SK-N-SH (cell line): ENCODE measurements around the gene IL10RB. TPM values are rescaled to one million over a fixed set of nuclear protein-coding genes. Genes with fewer than 3 reads are reported as not detected.
"Not testable (repeated sequence)": the region's sequence is repeated elsewhere in the genome, so short reads cannot be mapped to it uniquely, and the experiment has no call there.

Experiments
- CTCF ChIA-PET: fragments of 300-600, 350-600 bp; formaldehyde crosslinking; extraction: SDS; loops from one replicate; lab custom pipeline; 2021; lab: Yijun Ruan, JAX
- POLR2A ChIA-PET: fragments of 350-600 bp; sonication (Branson Sonifier 250); formaldehyde crosslinking; extraction: SDS; loops from one replicate; lab custom pipeline; 2020; ENCODE audit warnings: antibody characterized with exemption, inconsistent platforms; lab: Yijun Ruan, JAX
- DNase-seq: peaks from one replicate; pipeline ENCODE4 v3.0.0; 2012
- H2AFZ ChIP-seq: fragments of 200-600 bp; sonication (generic); 2 replicates; pipeline ENCODE4 v1.8.1; 2016; ENCODE audit warnings: antibody characterized with exemption, mild to moderate bottlenecking, low read depth
- H3F3A ChIP-seq: fragments of 200-600 bp; sonication (generic); replicated peaks from 2 replicates; pipeline ENCODE3; 2016; ENCODE audit warnings: antibody characterized with exemption, mild to moderate bottlenecking; ENCODE audit not compliant: insufficient read depth
- H3K27ac ChIP-seq, 2 experiments: fragments of 200-500 bp in 1 of 2; fragments of 200-600 bp in 1 of 2; sonication (Bioruptor generic) in 1 of 2; sonication (generic), shearing (Covaris generic) in 1 of 2; 2 replicates each; pipeline versions ENCODE4 v1.5.1 to v1.6.1; 2014 to 2016; ENCODE audit warnings: low read depth in 2 of 2, inconsistent platforms in 1 of 2, low read length in 1 of 2, mild to moderate bottlenecking in 1 of 2, mixed read lengths in 1 of 2
- H3K27me3 ChIP-seq: fragments of 200-600 bp; sonication (generic), shearing (Covaris generic); 2 replicates; pipeline ENCODE4 v1.6.1; 2016; ENCODE audit warnings: mixed run types; ENCODE audit not compliant: insufficient read depth
- H3K36me3 ChIP-seq, 2 experiments: fragments of 200-500 bp in 1 of 2; fragments of 200-600 bp in 1 of 2; sonication (Bioruptor generic) in 1 of 2; sonication (generic) in 1 of 2; replicated peaks in 1 of 2; 2 replicates each; pipeline versions ENCODE3 to v1.5.1; 2014 to 2016; ENCODE audit warnings: low read length in 1 of 2, mild to moderate bottlenecking in 1 of 2; ENCODE audit not compliant: insufficient read depth in 2 of 2, control insufficient read depth in 1 of 2
- H3K4me1 ChIP-seq, 2 experiments: fragments of 200-500 bp in 1 of 2; fragments of 200-600 bp in 1 of 2; sonication (Bioruptor generic) in 1 of 2; sonication (generic), shearing (Covaris generic) in 1 of 2; 2 replicates each; pipeline versions ENCODE4 v1.5.1 to v1.6.1; 2014 to 2016; ENCODE audit warnings: low read depth in 1 of 2, low read length in 1 of 2, mixed run types in 1 of 2; ENCODE audit not compliant: insufficient read depth in 2 of 2, control insufficient read depth in 1 of 2
- H3K4me2 ChIP-seq: fragments of 200-600 bp; sonication (generic), shearing (Covaris generic); 2 replicates; pipeline ENCODE4 v1.6.1; 2017; ENCODE audit warnings: mixed run types
- H3K4me3 ChIP-seq, 2 experiments: fragments of 200-500 bp in 1 of 2; fragments of 200-600 bp in 1 of 2; sonication (Bioruptor generic) in 1 of 2; sonication (generic), shearing (Covaris generic) in 1 of 2; 2 replicates each; pipeline versions ENCODE4 v1.5.1 to v1.8.1; 2014 to 2016; ENCODE audit warnings: low read depth in 2 of 2, inconsistent platforms in 1 of 2, low read length in 1 of 2, mild to moderate bottlenecking in 1 of 2, mixed read lengths in 1 of 2, moderate library complexity in 1 of 2
- H3K79me2 ChIP-seq: fragments of 200-600 bp; sonication (generic); 2 replicates; pipeline ENCODE4 v1.8.1; 2017; ENCODE audit warnings: mild to moderate bottlenecking; ENCODE audit not compliant: insufficient read depth
- H3K9ac ChIP-seq: fragments of 200-600 bp; sonication (generic); 2 replicates; pipeline ENCODE4 v1.6.1; 2017; ENCODE audit warnings: mixed run types
- H3K9me2 ChIP-seq: fragments of 200-600 bp; sonication (generic); 2 replicates; pipeline ENCODE4 v1.6.1; 2017; ENCODE audit warnings: mixed run types
- H3K9me3 ChIP-seq: fragments of 200-600 bp; sonication (generic); 2 replicates; pipeline ENCODE4 v1.6.1; 2017; ENCODE audit warnings: mixed run types, mild to moderate bottlenecking, moderate library complexity
- H4K20me1 ChIP-seq: fragments of 200-600 bp; sonication (generic); 2 replicates; pipeline ENCODE4 v1.6.1; 2017; ENCODE audit warnings: mild to moderate bottlenecking, mixed run types; ENCODE audit not compliant: insufficient read depth
- ELF1 ChIP-seq: IDR thresholded peaks from 2 replicates; pipeline ENCODE4 v1.4.0; 2012
- FOSL2 ChIP-seq: IDR thresholded peaks from 2 replicates; pipeline ENCODE4 v1.4.0; 2012; ENCODE audit warnings: low read depth, mild to moderate bottlenecking, moderate library complexity, borderline replicate concordance
- FOXJ3 ChIP-seq: sonication (generic); formaldehyde crosslinking; IDR thresholded peaks from 2 replicates; pipeline ENCODE4 v1.5.1; 2020; ENCODE audit warnings: mild to moderate bottlenecking, missing genetic modification reagents
- JUND ChIP-seq: IDR thresholded peaks from 2 replicates; pipeline ENCODE4 v1.4.0; 2012
- MEF2A ChIP-seq: IDR thresholded peaks from 2 replicates; pipeline ENCODE4 v1.4.0; 2012; ENCODE audit warnings: low read depth, borderline replicate concordance
- RCOR1 ChIP-seq: fragments of 150-350 bp; IDR thresholded peaks from 2 replicates; pipeline ENCODE4 v1.6.1; 2017; ENCODE audit warnings: antibody characterized with exemption, low read length
- RFX5 ChIP-seq: IDR thresholded peaks from 2 replicates; pipeline ENCODE4 v1.6.1; 2012; ENCODE audit warnings: mild to moderate bottlenecking, improper control_type of control experiment, low read length
- SIN3A ChIP-seq: IDR thresholded peaks from 2 replicates; pipeline ENCODE4 v1.6.1; 2012; ENCODE audit warnings: low read depth, mild to moderate bottlenecking, low read length, moderate library complexity, borderline replicate concordance
- SMC3 ChIP-seq: IDR thresholded peaks from 2 replicates; pipeline ENCODE4 v1.6.1; 2012; ENCODE audit warnings: low read depth, low read length, improper control_type of control experiment
- TAF1 ChIP-seq: IDR thresholded peaks from 2 replicates; pipeline ENCODE4 v1.6.1; 2012; ENCODE audit warnings: low read depth, mild to moderate bottlenecking, low read length, moderate library complexity, borderline replicate concordance
- WGBS: methylation state at CpG from one replicate; pipeline ENCODE4 v1.1.6; 2017; ENCODE audit warnings: low lambda C conversion rate; 5-methylcytosine and 5-hydroxymethylcytosine counted together
- polyA plus RNA-seq, 3 experiments: library from polyadenylated mRNA; depleted of rRNA; stranded (reverse); fragments of >200 nt; gene quantifications; 2 replicates each; pipeline ENCODE4 v1.2.3, GENCODE V29; 2012
- TF ChIP-seq, protein P1 (sequence below): fragments of 150-350 bp; IDR thresholded peaks from 2 replicates; pipeline ENCODE4 v1.6.1; 2017; ENCODE audit warnings: antibody characterized with exemption, low read length, low read depth, borderline replicate concordance
- TF ChIP-seq, protein P2 (sequence below): IDR thresholded peaks from 2 replicates; pipeline ENCODE4; 2012

IL10RB gene
- polyA plus RNA-seq, 1 of the 3 experiments (the other 2 are of a cell fraction): 20.1 TPM

DNA sequence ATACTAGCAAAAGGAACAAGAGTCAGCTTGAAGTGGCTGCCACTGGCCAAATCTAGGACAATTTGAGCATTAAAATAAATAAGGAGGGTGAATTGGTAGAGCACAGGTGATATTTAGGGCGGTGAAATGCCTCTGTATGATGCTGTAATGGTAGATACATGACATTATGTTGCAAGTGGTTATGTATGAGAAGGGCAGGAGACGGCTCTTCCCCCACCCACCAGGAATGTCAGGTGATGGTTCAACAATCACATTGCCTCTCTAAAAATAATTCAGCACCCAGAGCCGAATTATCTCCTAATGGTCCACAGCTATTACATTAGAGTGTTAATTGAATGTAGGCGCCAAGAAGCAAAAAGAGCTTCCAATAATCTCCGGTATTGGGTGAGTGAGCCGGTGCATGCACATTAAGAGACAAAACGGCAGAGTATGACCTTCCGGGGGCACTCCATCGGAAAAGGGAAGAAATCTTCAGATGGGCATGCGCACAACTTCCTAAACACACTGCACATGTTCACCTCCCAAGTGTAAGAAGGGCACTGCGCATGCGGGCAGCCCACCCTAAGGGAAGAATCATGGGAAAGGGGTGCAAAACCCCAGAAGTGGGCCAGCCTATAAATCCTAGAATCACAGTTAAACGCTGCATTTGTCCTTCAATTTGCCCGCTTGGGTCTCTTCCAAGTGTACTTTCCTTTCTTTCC lies 51.8 kb downstream of the IL10RB start:
- Histone ChIP-seq H3K79me2 (no peaks in the 10 kb centered on the region), H3K27ac (no peak overlapping the region), H3K9me2 (no peaks in the 10 kb centered on the region), H3K36me3 (no peaks in the 10 kb centered on the region), H3F3A (no peaks in the 10 kb centered on the region), H2AFZ (no peak overlapping the region), H3K4me2 (no peak overlapping the region), H4K20me1 (no peaks in the 10 kb centered on the region), H3K27me3 (peaks cover 11% of the 10 kb centered on the region; the same call in 1 of the 2 replicates), H3K9me3 (peaks cover 7% of the 10 kb centered on the region; the same call in 1 of the 2 replicates), H3K4me1 (no peaks in the 10 kb centered on the region), H3K4me3 (no peak overlapping the region), H3K9ac (no peak overlapping the region)
- DNase-seq: no peak
- POLR2A ChIA-PET: no interaction called here
- TF ChIP-seq MEF2A (no peak), RCOR1 (no peak), ELF1 (no peak), FOSL2 (no peak), SIN3A (no peak), JUND (no peak), TAF1 (no peak), RFX5 (no peak), SMC3 (no peak), FOXJ3 (no peak)
- TF ChIP-seq, protein P1, sequence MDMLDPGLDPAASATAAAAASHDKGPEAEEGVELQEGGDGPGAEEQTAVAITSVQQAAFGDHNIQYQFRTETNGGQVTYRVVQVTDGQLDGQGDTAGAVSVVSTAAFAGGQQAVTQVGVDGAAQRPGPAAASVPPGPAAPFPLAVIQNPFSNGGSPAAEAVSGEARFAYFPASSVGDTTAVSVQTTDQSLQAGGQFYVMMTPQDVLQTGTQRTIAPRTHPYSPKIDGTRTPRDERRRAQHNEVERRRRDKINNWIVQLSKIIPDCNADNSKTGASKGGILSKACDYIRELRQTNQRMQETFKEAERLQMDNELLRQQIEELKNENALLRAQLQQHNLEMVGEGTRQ: no peak
- TF ChIP-seq, protein P2, sequence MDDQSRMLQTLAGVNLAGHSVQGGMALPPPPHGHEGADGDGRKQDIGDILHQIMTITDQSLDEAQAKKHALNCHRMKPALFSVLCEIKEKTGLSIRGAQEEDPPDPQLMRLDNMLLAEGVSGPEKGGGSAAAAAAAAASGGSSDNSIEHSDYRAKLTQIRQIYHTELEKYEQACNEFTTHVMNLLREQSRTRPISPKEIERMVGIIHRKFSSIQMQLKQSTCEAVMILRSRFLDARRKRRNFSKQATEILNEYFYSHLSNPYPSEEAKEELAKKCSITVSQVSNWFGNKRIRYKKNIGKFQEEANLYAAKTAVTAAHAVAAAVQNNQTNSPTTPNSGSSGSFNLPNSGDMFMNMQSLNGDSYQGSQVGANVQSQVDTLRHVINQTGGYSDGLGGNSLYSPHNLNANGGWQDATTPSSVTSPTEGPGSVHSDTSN: no peak
- 71% methylated on average over 14 of the region's 14 CpGs for WGBS
- CTCF ChIA-PET: interaction anchor here (1.5 kb wide), 1 partner anchor 9 kb away, joined by 4 read pairs; no protein-coding TSS in a partner anchor

DNA sequence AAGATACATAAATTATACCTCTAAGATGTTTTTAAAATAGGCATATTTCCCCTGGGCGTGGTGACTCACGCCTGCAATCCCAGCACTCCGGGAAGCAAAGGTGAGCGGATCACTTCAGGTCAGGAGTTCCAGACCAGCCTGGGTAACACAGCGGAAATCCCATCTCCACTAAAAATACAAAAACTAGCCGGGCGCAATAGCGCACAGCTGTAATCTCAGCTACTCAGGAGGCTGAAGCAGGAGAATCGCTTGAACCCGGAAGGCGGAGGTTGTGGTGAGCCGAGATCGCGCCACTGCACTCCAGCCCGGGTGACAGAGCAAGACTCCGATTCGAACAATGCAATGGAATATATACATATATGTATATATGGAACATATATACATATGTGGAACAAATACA lies 54.8 kb downstream of the IL10RB start:
- H3K27me3 ChIP-seq, H3K4me3 ChIP-seq, H2AFZ ChIP-seq, DNase-seq, H3K9me3 ChIP-seq, H3K4me2 ChIP-seq, H3K36me3 ChIP-seq, POLR2A ChIA-PET, H3K27ac ChIP-seq, H3K9ac ChIP-seq, H4K20me1 ChIP-seq, H3F3A ChIP-seq, H3K79me2 ChIP-seq, H3K9me2 ChIP-seq, H3K4me1 ChIP-seq: not testable (repeated sequence)
- CTCF ChIA-PET: interaction anchor here (1.0 kb wide), 1 partner anchor 10 kb away, joined by 3 read pairs; no protein-coding TSS in a partner anchor
- 76% methylated on average over 17 of the region's 17 CpGs for WGBS

DNA sequence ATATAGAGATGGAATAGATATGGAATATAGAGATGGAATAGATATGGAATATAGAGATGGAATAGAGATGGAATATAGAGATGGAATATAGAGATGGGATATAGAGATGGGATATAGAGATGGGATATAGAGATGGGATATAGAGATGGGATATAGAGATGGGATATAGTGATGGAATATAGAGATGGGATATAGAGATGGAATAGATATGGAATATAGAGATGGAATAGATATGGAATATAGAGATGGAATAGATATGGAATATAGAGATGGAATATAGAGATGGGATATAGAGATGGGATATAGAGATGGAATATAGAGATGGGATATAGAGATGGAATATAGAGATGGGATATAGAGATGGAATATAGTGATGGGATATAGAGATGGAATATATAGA lies 57.4 kb downstream of the IL10RB start:
- peak overlapping the region in 1 of 2 experiments; percentile 68; a peak in 1 of 4 replicates for H3K4me3 ChIP-seq
- peak overlapping the region; percentile 89 for H3K4me2 ChIP-seq
- not testable (repeated sequence) for H3K9me2 ChIP-seq

More for the DNA sequence above, 57.4 kb downstream of the IL10RB start:
- peaks cover 35% of the 10 kb centered on the region for H3K79me2 ChIP-seq
- CTCF ChIA-PET, DNase-seq, H4K20me1 ChIP-seq, H3K9me3 ChIP-seq, H3K36me3 ChIP-seq, H3K27ac ChIP-seq, H3K27me3 ChIP-seq, H3K9ac ChIP-seq, H2AFZ ChIP-seq, POLR2A ChIA-PET, H3F3A ChIP-seq: not testable (repeated sequence)
- peaks cover 3 to 12% of the 10 kb centered on the region in 2 experiments; a peak in 1 of 4 replicates for H3K4me1 ChIP-seq
